ENCODE data around the gene LPP. TPM values are rescaled to one million over a fixed set of nuclear protein-coding genes. Genes with fewer than 3 reads are reported as not detected.

Gene LPP
- total and polyA plus RNA-seq, 2 of the 13 experiments (the other 11 are each of a cell fraction or from before 2014, with no cell fraction given) = 19.2 to 29.9 TPM

DNA sequence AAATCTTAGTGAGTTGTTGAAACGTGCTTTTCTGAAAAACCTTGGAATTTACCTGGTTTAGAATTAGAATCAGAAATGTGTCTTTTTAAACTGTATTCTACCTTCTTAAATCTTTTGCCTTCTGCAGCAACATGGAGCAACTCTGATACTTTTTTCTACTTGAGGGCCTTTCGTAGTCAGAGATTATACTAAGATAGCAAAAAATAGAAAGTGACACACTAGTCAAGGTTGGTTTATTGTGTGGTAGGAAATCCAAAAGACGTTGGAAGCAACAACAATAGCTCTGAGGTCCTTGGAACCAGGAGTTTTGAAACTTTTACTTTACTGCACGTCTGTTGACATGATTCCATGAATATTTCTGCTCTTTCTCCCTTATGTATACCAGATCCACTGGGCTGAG, 294.9 kb downstream of the LPP start (continued):
- TF ChIP-seq DMTF1 (CRISPR knock-in tag; IDR thresholded peaks at IDR 0.05) (no peak), YEATS4 (CRISPR knock-in tag; IDR thresholded peaks at IDR 0.05; ENCODE audit: borderline replicate concordance) (no peak), XBP1 (CRISPR knock-in tag; IDR thresholded peaks at IDR 0.05) (no peak), ZNF776 (CRISPR knock-in tag; IDR thresholded peaks at IDR 0.05) (no peak)

- H3K9me3 ChIP-seq (ENCODE audit: low read length) = no peaks in the 10 kb centered on the region
- H2AFZ ChIP-seq (ENCODE audit: low read length) = no peak overlapping the region
- no peak overlapping the region for H3K27ac ChIP-seq (ENCODE audit: extremely low read length, insufficient read depth, low read length)
- in situ Hi-C loops (cut with HindIII; ENCODE audit: extremely low pct_ligation_motif_present, low pct_unique_long_range_greater_than_20kb) (no loop called here), intact Hi-C loops (cut with micrococcal nuclease; ENCODE audit: unreplicated experiment) (no loop called here)
- no peaks in the 10 kb centered on the region for H3K4me1 ChIP-seq (ENCODE audit: insufficient read depth, low read length)
- BruUV-seq (replicated peaks) = no TSS peak
- H4K20me1 ChIP-seq (ENCODE audit: insufficient read depth, low read length) = no peaks in the 10 kb centered on the region
- DNase-seq (ENCODE audit: low spot score) (no peak), FAIRE-seq (no peak), ATAC-seq (no peak)
- H3K4me2 ChIP-seq (ENCODE audit: low read depth, low read length) = no peak overlapping the region
- ChIA-PET CTCF (ENCODE audit: low intra/inter-chr PET ratio, low total read pairs) (no interaction called here), POLR2A (no interaction called here)
- H3K36me3 ChIP-seq (replicated peaks in 1 of 2; ENCODE audit: control insufficient read depth in 1 of 2, insufficient read depth in 2 of 2, low read length in 2 of 2) = peaks cover 0 to 2% of the 10 kb centered on the region in 2 experiments; a peak in 2 of 5 replicates
- 100% methylated on average over 2 of the region's 2 CpGs for WGBS (ENCODE audit: low lambda C conversion rate)
- no peaks in the 10 kb centered on the region for H3K79me2 ChIP-seq (ENCODE audit: insufficient read depth, low read length)
- no peak overlapping the region for H3K4me3 ChIP-seq (replicated peaks in 1 of 3; ENCODE audit: insufficient read depth in 1 of 3, low read depth in 2 of 3, low read length in 3 of 3)
- TF ChIP-seq ZNF761 (CRISPR knock-in tag; conservative IDR thresholded peaks at IDR 0.05) = no peak
- TF ChIP-seq, protein P1, sequence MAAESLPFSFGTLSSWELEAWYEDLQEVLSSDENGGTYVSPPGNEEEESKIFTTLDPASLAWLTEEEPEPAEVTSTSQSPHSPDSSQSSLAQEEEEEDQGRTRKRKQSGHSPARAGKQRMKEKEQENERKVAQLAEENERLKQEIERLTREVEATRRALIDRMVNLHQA (CRISPR knock-in tag; IDR thresholded peaks at IDR 0.05) = no peak
- H3K9ac ChIP-seq (ENCODE audit: insufficient read depth, low read depth, low read length) = no peak overlapping the region
- H3K27me3 ChIP-seq (ENCODE audit: control insufficient read depth in 1 of 2, insufficient read depth in 2 of 2, low read length in 2 of 2) = no peaks in the 10 kb centered on the region
These were observed 295.5 kb downstream of the LPP start for GRCh38 chr3:188449421-188449820.
